RPMI8226 (cell line): Measurements from ENCODE around the gene TFAP2E.

Source experiments
- DNase-seq: peaks from one replicate; pipeline ENCODE4 v3.0.0-alpha.2; 2015

The TFAP2E gene

DNA sequence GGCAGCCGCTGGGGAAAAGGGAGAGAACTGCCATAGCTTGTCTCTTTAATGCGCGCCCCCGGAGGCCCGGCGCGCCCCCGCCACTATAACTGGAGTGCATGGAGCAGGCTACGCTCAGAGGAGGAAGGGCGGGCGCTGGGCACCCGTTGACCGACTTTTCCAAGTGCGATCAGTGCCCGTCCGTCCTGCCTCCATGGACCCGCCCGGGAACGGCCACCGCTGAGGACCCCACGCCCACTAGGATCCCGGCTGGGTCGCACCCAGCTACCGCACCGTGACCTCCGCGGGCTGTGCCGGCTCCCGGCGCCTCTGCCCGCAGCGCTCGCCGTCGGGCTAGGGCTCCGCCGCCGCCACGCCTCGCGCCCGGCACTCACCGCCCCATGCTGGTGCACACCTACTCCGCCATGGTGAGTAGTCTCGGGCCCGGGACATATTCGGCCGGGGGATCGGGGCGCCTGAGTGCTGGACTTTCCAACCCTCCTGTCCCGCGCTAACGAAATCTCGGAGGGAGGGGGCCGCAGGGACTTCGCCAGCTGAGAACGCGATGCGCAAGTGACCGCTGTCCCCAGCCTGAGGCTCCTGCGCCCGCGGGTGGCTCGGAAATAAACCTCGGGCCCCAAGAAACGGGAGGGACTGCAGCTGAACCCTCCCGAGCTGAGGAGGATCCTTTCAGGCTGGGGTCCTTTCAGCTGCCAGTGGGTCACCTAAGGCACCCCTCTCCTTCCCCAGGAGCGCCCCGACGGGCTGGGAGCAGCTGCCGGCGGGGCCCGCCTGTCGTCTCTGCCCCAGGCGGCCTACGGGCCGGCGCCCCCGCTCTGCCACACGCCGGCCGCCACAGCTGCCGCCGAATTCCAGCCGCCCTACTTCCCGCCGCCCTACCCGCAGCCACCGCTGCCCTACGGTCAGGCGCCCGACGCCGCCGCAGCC, at the start of gene TFAP2E:
Gene TFAP2E (plus strand): TSS at position 117 of the 927 bp plus-strand sequence. CDS start 264 bp downstream, at position 381.
- no peak for DNase-seq

GRCh38 chr1:35524106-35524505, 49.0 kb upstream of the TFAP2E start:
- no peak for DNase-seq

- no peak for DNase-seq
Measured at GRCh38 chr1:35530168-35530567, 42.9 kb upstream of the TFAP2E start.

DNA sequence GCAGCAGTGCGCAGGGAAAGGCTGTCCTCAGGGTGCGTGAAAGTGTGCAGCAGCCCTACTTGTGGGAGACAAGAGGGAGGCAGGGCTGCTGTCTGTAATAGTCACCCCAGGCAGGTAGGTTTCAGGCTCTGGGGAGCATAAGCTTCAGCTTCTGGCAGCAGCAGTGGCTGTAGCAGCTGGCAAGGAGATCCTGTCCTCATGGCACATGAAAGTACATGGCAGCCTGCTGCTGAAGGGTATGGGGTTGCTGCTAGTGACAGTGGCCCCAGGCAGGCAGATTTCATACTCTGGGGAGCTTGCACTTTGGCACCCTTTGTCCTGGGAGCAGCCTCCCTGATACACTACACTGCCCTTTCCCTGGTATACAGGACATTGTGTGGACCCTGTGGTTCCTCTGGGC, 42.2 kb upstream of the TFAP2E start:
- no peak for DNase-seq

GRCh38 chr1:35531368-35531767, 41.7 kb upstream of the TFAP2E start:
- no peak for DNase-seq

DNA sequence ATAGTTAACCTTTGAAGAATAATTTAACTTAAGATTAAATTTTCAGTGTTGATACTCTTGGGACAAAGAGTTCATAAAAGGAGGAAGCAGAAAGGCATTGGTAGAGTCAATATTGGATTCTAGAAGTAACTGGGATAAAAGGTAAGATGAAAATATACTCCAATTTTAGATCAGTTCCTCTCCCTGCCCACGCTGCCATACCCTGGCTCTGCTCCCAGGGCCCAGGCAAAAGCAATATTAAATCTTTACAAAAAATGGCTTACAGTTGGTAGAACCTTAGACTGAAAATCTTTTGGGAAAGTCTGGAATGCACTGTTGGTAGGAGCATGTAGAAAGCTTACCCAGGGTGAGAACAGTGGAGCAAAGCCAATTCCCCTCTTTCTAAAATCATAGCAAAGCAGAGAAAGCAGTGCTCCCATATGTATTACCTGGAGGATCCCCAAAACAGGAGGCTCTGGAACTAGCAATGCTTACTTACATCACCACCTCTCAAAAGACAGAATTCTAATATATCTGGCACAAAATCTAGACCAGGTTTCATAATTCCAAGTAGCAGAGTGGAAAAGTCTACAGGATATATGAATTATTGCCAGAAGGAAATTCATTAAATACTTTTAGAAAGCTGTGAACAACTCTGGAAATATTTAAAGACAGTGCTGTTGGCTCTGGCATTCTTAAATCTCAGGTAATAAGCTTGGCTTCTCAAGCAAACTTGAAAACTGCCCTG, 40.5 kb upstream of the TFAP2E start:
- no peak for DNase-seq

DNA sequence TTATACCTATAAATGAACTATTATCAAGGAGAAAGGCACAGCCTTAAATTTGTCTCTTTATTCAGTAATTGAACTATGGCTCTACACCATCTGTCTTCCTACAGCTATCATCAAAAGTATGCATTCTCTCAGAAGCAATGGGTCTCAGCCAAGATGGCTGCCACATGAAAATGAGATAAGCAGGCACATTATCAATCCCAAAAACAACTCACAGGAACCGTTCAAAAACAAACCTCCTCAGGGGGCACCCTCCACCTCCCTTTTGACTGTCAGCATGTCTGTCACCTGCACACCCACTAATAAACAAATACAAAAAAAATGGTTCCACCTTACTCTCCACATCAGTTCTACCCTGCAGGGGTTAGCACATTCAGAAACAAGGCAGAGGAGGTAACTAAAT, 39.5 kb upstream of the TFAP2E start:
- DNase-seq, result no peak

DNA sequence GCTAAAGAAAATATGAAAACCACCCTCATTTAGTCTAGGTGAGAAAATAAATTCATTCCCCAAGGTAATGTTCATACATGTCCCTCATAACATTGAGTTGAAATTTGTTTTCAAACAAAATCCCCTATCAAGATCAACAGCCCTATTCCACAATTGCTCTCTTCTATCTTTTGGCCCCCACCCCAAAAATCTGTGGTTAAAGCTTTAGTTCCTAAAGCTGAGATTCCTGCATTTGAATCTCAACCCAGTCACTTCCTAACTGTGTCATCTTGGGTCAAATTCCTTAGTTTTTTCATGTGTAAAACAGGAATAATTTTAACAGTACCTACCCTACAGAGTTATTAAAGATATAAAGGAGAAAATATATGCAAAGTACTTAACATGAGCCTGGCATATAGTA, 37.9 kb upstream of the TFAP2E start:
- no peak for DNase-seq

GRCh38 chr1:35536556-35537162, 36.5 kb upstream of the TFAP2E start:
- DNase-seq, result no peak

DNA sequence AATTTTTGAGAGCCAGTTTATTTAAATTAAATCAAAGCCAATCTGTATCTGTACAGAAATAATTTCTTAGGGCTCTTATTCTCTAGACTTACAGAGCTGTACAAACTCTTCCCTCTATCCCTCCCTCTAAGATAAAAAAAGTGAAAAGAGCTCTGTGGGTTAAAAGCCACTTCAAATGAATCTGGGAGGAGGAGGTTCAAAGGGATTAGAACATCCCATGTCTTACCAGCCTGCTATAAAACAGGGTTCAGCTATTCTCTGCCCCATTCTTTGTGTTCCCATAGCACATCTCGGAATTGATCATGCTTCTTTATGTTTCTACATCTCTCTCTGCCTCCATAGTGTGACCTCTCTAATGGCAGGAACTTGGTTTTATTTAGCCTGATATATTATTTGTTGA, 35.3 kb upstream of the TFAP2E start:
- no peak for DNase-seq

DNA sequence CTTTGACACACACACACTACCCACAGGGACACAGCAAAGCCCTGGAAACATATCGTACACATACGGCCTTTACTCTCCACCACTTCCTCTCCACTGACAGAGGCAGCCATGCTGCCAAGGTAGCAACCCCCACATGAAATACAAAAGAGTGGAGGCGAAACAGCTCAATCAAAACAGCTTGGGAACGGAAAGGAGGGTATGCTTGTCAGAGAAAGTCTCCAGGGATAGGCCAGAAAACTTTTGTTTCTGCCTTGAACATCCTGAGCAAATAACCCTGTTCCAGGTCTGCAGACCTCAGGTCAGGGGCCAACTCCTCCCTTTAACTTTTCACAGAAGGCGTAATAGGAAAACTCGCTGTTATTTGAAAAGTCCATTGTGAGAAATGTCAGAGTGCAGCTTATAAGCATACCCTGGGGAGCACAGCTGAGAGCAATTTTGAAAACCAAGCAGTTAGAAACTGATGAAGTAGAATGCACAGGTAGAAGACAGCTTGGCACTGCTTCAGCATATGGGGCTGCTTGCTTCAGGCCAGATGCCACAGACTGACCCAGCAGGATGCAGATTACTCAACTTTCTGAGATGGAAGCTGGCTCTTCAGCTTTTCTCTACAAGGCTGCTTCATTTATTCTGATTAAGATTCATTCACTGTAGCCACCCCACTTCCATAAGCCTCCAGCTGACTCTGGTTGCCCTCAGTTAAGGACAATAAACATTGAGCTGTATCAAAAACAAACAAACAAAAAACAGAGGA, 33.9 kb upstream of the TFAP2E start:
- no peak for DNase-seq

- DNase-seq, result no peak
Measured at GRCh38 chr1:35539824-35540261, 33.3 kb upstream of the TFAP2E start.

- peak; percentile 65 for DNase-seq
Measured at GRCh38 chr1:35544976-35545375, 28.1 kb upstream of the TFAP2E start.

DNA sequence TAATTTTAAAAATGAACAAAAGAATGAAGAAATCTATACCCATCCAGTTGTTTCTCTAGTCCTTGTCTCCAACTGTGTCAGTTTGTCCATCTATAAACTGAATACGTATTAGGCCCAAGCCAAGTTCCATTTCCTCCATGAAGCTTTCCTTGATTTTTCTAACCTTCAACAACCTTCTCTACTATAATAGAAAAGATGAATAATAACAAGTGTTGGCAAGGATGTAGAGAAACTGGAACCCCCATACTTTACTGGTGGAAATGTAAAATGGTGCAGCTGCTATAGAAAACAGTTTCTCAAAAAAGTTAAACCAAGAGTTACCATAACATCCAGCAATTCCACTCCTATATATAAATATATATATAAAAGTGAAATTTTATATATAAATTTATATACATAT, 26.5 kb upstream of the TFAP2E start:
- DNase-seq, result no peak

DNA sequence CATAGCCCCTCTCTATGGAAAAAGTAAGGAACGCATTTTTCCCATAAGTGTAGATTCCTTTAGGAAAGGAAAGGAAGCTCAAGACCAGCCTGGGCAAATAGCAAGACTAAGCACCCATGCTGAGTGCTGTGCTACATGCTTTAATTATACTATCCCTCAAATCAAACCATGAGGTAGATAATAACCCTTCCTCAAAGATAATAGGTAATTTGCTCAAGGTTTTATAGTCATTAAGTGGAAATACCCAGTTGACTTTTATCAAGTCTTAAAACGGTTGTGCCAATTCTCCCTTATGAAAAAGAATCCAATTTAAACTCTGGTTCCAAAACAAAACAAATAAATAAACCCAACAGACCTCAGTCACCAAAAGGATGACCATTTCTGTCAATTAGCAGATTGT, 19.3 kb upstream of the TFAP2E start:
- no peak for DNase-seq

DNA sequence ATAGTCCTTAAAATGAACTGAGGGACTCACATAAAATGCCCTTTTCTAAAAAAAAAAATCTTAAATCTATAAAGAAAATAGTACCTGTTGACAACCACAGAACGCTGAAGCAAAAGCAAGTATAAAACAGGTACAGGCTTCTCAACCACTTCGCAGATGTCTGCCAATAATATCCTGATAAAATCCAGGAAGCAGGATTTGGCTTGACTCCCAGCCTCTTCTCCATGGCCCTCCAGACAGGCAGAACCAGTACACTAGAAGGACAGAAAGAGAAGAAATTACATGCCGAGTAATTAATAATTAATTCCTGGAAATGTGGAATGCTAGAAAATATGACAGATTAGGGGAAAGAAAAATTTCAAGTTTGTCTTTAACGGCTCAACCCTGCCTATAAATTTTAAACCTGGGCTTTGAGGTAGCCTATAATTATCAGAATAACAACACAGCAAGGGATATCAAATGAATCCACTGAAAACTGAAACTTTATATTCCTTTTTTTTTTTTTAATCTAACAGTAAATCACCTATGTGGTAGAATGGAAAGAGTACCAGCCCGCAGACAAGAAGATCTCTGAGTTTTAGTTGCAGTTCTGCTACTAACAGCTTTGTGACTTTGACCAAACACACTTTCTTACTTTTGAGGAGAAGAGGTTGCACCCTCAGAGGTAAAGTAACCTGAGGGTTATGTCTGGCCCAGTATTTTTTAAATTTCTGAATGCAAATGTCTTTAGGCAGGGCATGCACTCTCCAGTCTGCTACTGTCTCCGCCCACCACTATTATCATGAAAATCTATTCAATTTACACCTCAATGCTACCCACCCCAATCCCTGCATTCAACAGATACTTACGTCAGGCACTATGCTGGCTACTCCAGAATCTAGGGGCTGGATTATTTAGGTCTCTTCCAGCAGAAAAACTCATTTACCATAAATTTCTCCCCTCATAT, 18.6 kb upstream of the TFAP2E start:
- no peak for DNase-seq

GRCh38 chr1:35555212-35555584, 17.9 kb upstream of the TFAP2E start:
- no peak for DNase-seq

GRCh38 chr1:35555601-35556477, 17.3 kb upstream of the TFAP2E start:
- no peak for DNase-seq

DNA sequence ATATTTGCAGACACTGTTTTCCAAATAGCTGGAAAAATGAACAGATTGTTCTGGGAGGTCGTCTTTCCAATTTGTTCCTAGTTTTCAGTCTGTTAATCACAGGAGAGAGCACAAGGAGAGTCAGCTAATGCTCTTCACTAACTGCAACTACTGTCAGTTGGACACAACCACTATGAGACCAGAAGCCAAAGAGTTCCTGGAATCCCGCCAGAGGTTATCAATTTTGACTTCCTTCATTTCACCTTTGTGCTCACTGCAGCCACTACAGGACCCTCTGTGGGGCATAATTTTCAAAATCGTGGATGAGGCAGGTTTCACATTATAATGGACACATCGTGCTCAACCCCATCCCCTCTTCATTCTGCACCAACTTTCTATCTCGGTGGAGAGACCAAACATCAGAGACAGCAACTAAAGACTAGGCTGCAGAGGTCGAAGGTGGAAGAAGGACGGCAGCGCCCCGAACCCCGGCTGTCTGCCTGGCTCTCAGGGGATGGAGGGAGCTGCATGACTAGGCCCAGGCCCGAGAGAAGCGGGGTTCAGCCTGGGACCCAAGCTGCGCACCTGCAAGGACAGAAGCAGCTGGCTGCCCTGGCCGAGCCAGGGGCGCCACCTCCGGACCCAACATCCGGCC, 16.5 kb upstream of the TFAP2E start:
- DNase-seq, result peak; percentile 63

GRCh38 chr1:35557118-35557610, 15.9 kb upstream of the TFAP2E start, which contains the start of gene KIAA0319L:
TSS of gene KIAA0319L (minus strand) at chr1:35557403. CDS start at chr1:35554491, 2,912 bp downstream.
- DNase-seq, result peak; percentile 90
